H9 (cell line): Measurements from ENCODE around the gene PRSS3. TPM values are rescaled to one million over a fixed set of nuclear protein-coding genes. Genes with fewer than 3 reads are reported as not detected.

Experiments
- DNase-seq: peaks from one replicate; pipeline ENCODE4 v3.0.0-alpha.2; 2017
- H2AFZ ChIP-seq: one replicate; pipeline ENCODE4 v1.6.1; 2013; ENCODE audit warnings: mild to moderate bottlenecking, low read length, control low read depth, moderate library complexity
- H2AK5ac ChIP-seq: 2 replicates; pipeline ENCODE4 v1.6.1; 2013; ENCODE audit warnings: low read length, control low read depth, mixed read lengths; ENCODE audit not compliant: insufficient read length
- H2BK120ac ChIP-seq: one replicate; pipeline ENCODE4 v1.6.1; 2013; ENCODE audit warnings: low read depth, mild to moderate bottlenecking, low read length, control low read depth, inconsistent platforms; ENCODE audit not compliant: poor library complexity, severe bottlenecking
- H2BK12ac ChIP-seq: 2 replicates; pipeline ENCODE4 v1.6.1; 2013; ENCODE audit warnings: low read length, control low read depth, mixed read lengths, low read depth; ENCODE audit not compliant: insufficient read length
- H2BK15ac ChIP-seq: 2 replicates; pipeline ENCODE4 v1.6.1; 2013; ENCODE audit warnings: low read depth, low read length, control low read depth
- H2BK20ac ChIP-seq: one replicate; pipeline ENCODE4 v1.6.1; 2013; ENCODE audit warnings: low read depth, mild to moderate bottlenecking, low read length, control low read depth, inconsistent platforms; ENCODE audit not compliant: poor library complexity, severe bottlenecking
- H2BK5ac ChIP-seq: 2 replicates; pipeline ENCODE4 v1.6.1; 2013; ENCODE audit warnings: low read length, control low read depth, mixed read lengths; ENCODE audit not compliant: insufficient read length
- H3K14ac ChIP-seq: 2 replicates; pipeline ENCODE4 v1.6.1; 2013; ENCODE audit warnings: low read length, control low read depth; ENCODE audit not compliant: insufficient read depth
- H3K18ac ChIP-seq: 2 replicates; pipeline ENCODE4 v1.6.1; 2013; ENCODE audit warnings: low read depth, mild to moderate bottlenecking, mixed read lengths, low read length, control low read depth; ENCODE audit not compliant: insufficient read length
- H3K23ac ChIP-seq: 2 replicates; pipeline ENCODE4 v1.6.1; 2013; ENCODE audit warnings: low read length, control low read depth, mixed read lengths, low read depth; ENCODE audit not compliant: insufficient read length
- H3K23me2 ChIP-seq: 2 replicates; pipeline ENCODE4 v1.6.1; 2013; ENCODE audit warnings: low read depth, mild to moderate bottlenecking, mixed read lengths, low read length, control low read depth; ENCODE audit not compliant: insufficient read length, poor library complexity, severe bottlenecking
- H3K27ac ChIP-seq: 2 replicates; pipeline ENCODE4 v1.5.1; 2013; ENCODE audit warnings: low read length, control low read depth, mixed read lengths, low read depth; ENCODE audit not compliant: insufficient read length
- H3K27me3 ChIP-seq: 2 replicates; pipeline ENCODE4 v1.6.1; 2013; ENCODE audit warnings: low read length, control low read depth, inconsistent platforms; ENCODE audit not compliant: insufficient read depth
- H3K4ac ChIP-seq: 2 replicates; pipeline ENCODE4 v1.6.1; 2013; ENCODE audit warnings: low read depth, mild to moderate bottlenecking, control low read depth, inconsistent platforms, low read length, moderate library complexity
- H3K4me1 ChIP-seq: 2 replicates; pipeline ENCODE4 v1.6.1; 2013; ENCODE audit warnings: low read length, control low read depth, inconsistent platforms; ENCODE audit not compliant: insufficient read depth
- H3K4me2 ChIP-seq: 2 replicates; pipeline ENCODE4 v1.6.1; 2013; ENCODE audit warnings: low read length, control low read depth, mixed read lengths; ENCODE audit not compliant: insufficient read length, insufficient read depth
- H3K56ac ChIP-seq: 2 replicates; pipeline ENCODE4 v1.6.1; 2013; ENCODE audit warnings: low read depth, mild to moderate bottlenecking, mixed read lengths, low read length, control low read depth; ENCODE audit not compliant: insufficient read length
- H3K79me1 ChIP-seq: 2 replicates; pipeline ENCODE4 v1.6.1; 2013; ENCODE audit warnings: low read depth, mild to moderate bottlenecking, moderate library complexity, low read length, control low read depth, inconsistent platforms; ENCODE audit not compliant: insufficient read depth, poor library complexity, severe bottlenecking
- H3K79me2 ChIP-seq: 2 replicates; pipeline ENCODE4 v1.6.1; 2013; ENCODE audit warnings: low read length, control low read depth, inconsistent platforms; ENCODE audit not compliant: insufficient read depth
- H3K9ac ChIP-seq: 2 replicates; pipeline ENCODE4 v1.6.1; 2013; ENCODE audit warnings: low read length, control low read depth, mixed read lengths; ENCODE audit not compliant: insufficient read length; ENCODE audit errors: extremely low read depth
- H3K9me3 ChIP-seq: one replicate; pipeline ENCODE4 v1.6.1; 2013; ENCODE audit warnings: low read depth, low read length, inconsistent platforms; ENCODE audit not compliant: control insufficient read depth
- H3T11ph ChIP-seq: one replicate; pipeline ENCODE4 v1.6.1; 2013; ENCODE audit warnings: mild to moderate bottlenecking, low read length, control low read depth, inconsistent platforms
- H4K20me1 ChIP-seq: one replicate; pipeline ENCODE4 v1.6.1; 2013; ENCODE audit not compliant: control insufficient read depth, insufficient read length, insufficient read depth
- H4K5ac ChIP-seq: 2 replicates; pipeline ENCODE4 v1.6.1; 2013; ENCODE audit warnings: low read depth, mild to moderate bottlenecking, mixed read lengths, low read length, control low read depth; ENCODE audit not compliant: insufficient read length
- H4K8ac ChIP-seq: replicated peaks from 2 replicates; pipeline ENCODE4 v1.6.1; 2013; ENCODE audit warnings: low read length, control low read depth, mixed read lengths, low read depth; ENCODE audit not compliant: insufficient read length
- H4K91ac ChIP-seq: 2 replicates; pipeline ENCODE4 v1.6.1; 2013; ENCODE audit warnings: low read depth, mild to moderate bottlenecking, moderate library complexity, mixed read lengths, low read length, control low read depth; ENCODE audit not compliant: insufficient read length
- H3K27ac Mint-ChIP-seq, 3 experiments: 2 replicates in 2 of 3; 3 replicates in 1 of 3; pipeline ENCODE4 v1.8.0; 2020 to 2021; ENCODE audit warnings: mixed read lengths in 3 of 3, mild to moderate bottlenecking in 1 of 3, moderate library complexity in 1 of 3
- H3K27me3 Mint-ChIP-seq: 2 replicates; pipeline ENCODE4 v1.8.0; 2021; ENCODE audit warnings: low read depth, mild to moderate bottlenecking, moderate library complexity, mixed read lengths
- H3K36me3 Mint-ChIP-seq, 3 experiments: 2 replicates in 2 of 3; 3 replicates in 1 of 3; pipeline ENCODE4 v1.8.0; 2020 to 2021; ENCODE audit warnings: low read depth in 3 of 3, mixed read lengths in 3 of 3; ENCODE audit not compliant: insufficient read depth in 1 of 3
- H3K4me1 Mint-ChIP-seq, 2 experiments: 2 replicates each; pipeline ENCODE4 v1.8.0; 2020; ENCODE audit warnings: mixed read lengths in 2 of 2
- H3K4me3 Mint-ChIP-seq, 2 experiments: 2 replicates in 1 of 2; 3 replicates in 1 of 2; pipeline ENCODE4 v1.8.0; 2020 to 2021; ENCODE audit warnings: mild to moderate bottlenecking in 2 of 2, mixed read lengths in 2 of 2, moderate library complexity in 1 of 2
- H3K9me3 Mint-ChIP-seq, 2 experiments: 2 replicates in 1 of 2; 3 replicates in 1 of 2; pipeline ENCODE4 v1.8.0; 2020; ENCODE audit warnings: mild to moderate bottlenecking in 2 of 2, mixed read lengths in 2 of 2, moderate library complexity in 1 of 2
- CTCF ChIP-seq: fragments of 200-600 bp; sonication (generic); conservative IDR thresholded peaks from 3 replicates; pipeline ENCODE4 v1.8.0; 2021; ENCODE audit warnings: antibody characterized with exemption, mild to moderate bottlenecking
- WGBS: extraction: QIAGEN DNeasy Blood & Tissue Kit; methylation state at CpG from one replicate; pipeline ENCODE4 v1.1.7; 2013; ENCODE audit warnings: missing lambda C conversion rate, low lambda C conversion rate, mixed read lengths; ENCODE audit not compliant: insufficient read length; ENCODE audit errors: extremely low coverage; 5-methylcytosine and 5-hydroxymethylcytosine counted together
- total RNA-seq: library from RNA; stranded (reverse); gene quantifications from 2 replicates; pipeline ENCODE4 v1.2.1, GENCODE V29; 2021

The PRSS3 gene
- total RNA-seq, 1 experiment from 2014 or later = not detected

- Histone ChIP-seq H3K27me3 (no peaks in the 10 kb centered on the region), H3K14ac (no peak overlapping the region), H3K79me2 (no peaks in the 10 kb centered on the region), H3K4me2 (no peak overlapping the region), H3K9me3 (no peaks in the 10 kb centered on the region), H4K8ac (no peak overlapping the region), H3K4me1 (no peaks in the 10 kb centered on the region; the same call in 1 of the 2 replicates), H3K23ac (no peak overlapping the region), H3K23me2 (no peaks in the 10 kb centered on the region), H3K4ac (no peak overlapping the region), H2AK5ac (no peak overlapping the region), H3K79me1 (no peaks in the 10 kb centered on the region), H3K27ac (no peak overlapping the region), H4K20me1 (no peaks in the 10 kb centered on the region), H2BK5ac (no peak overlapping the region), H4K91ac (no peak overlapping the region), H2BK20ac (no peak overlapping the region), H4K5ac (no peak overlapping the region), H3K9ac (no peak overlapping the region), H3T11ph (no peak overlapping the region), H3K18ac (no peak overlapping the region), H2BK15ac (no peak overlapping the region), H2AFZ (no peak overlapping the region), H2BK120ac (no peak overlapping the region), H2BK12ac (no peak overlapping the region), H3K56ac (no peak overlapping the region)
- TF ChIP-seq CTCF = no peak
- Mint-ChIP-seq H3K4me1 (peaks cover 20% of the 10 kb centered on the region in 2 experiments), H3K27ac (no peak overlapping the region), H3K27me3 (peaks cover 14% of the 10 kb centered on the region), H3K9me3 (peaks cover 0 to 6% of the 10 kb centered on the region in 2 experiments; a peak in 2 of 5 replicates), H3K4me3 (no peak overlapping the region), H3K36me3 (peaks cover 0 to 8% (median 3%) of the 10 kb centered on the region in 3 experiments; a peak in 1 of 7 replicates)
- WGBS = no CpG with 5 or more reads among the region's 10 CpGs
- DNase-seq = no peak
Measured at GRCh38 chr9:33798545-33798944, 3.2 kb downstream of the PRSS3 start.
